ENCODE data around the gene CLEC20A. TPM values are rescaled to one million over a fixed set of nuclear protein-coding genes. Genes with fewer than 3 reads are reported as not detected.

The CLEC20A gene
- total and polyA plus RNA-seq, 12 donors = not detected

- peak in 1 of 7 donors; percentile 13 for DNase-seq
- TF ChIP-seq CTCF (IDR thresholded peaks at IDR 0.05) (no peak), POLR2A (IDR thresholded peaks at IDR 0.05) (no peak)
- H3K9me3 ChIP-seq (replicated peaks in 1 of 3) = no peaks in the 10 kb centered on the region
- H3K27me3 ChIP-seq = no peaks in the 10 kb centered on the region
- WGBS, 4 donors = 82 to 94% (median 94%) methylated on average over 3 to 4 of the region's 4 CpGs
- no peaks in the 10 kb centered on the region for H3K4me1 ChIP-seq (replicated peaks in 1 of 2)
- H3K27ac ChIP-seq = no peak overlapping the region
- H3K36me3 ChIP-seq (replicated peaks in 1 of 2) = no peaks in the 10 kb centered on the region
- intact Hi-C loops (cut with DNase I) = no loop called here
- H3K4me3 ChIP-seq = no peak overlapping the region
Measured at GRCh38 chr1:178491721-178492120, 5.0 kb downstream of the CLEC20A start.

GRCh38 chr1:178490967-178491366 is 5.8 kb downstream of the CLEC20A start:
- Histone ChIP-seq H3K36me3 (replicated peaks in 1 of 2) (no peaks in the 10 kb centered on the region), H3K9me3 (replicated peaks in 1 of 3) (no peaks in the 10 kb centered on the region), H3K4me1 (replicated peaks in 1 of 2) (no peaks in the 10 kb centered on the region), H3K4me3 (no peak overlapping the region), H3K27me3 (no peaks in the 10 kb centered on the region), H3K27ac (no peak overlapping the region)
- no peak for DNase-seq
- intact Hi-C loops (cut with DNase I) = no loop called here
- 83 to 92% (median 90%) methylated on average over 8 to 9 of the region's 9 CpGs for WGBS, 4 donors
- TF ChIP-seq CTCF (IDR thresholded peaks at IDR 0.05) = no peak
- TF ChIP-seq POLR2A (IDR thresholded peaks at IDR 0.05) = no peak

GRCh38 chr1:178490136-178490535 is 6.6 kb downstream of the CLEC20A start:
- intact Hi-C loops (cut with DNase I) = no loop called here
- no peak for DNase-seq
- H3K27me3 ChIP-seq = no peaks in the 10 kb centered on the region
- H3K36me3 ChIP-seq (replicated peaks in 1 of 2) = no peaks in the 10 kb centered on the region
- no peaks in the 10 kb centered on the region for H3K9me3 ChIP-seq (replicated peaks in 1 of 3)
- H3K4me3 ChIP-seq = no peak overlapping the region
- H3K4me1 ChIP-seq (replicated peaks in 1 of 2) = peaks cover 2 to 4% of the 10 kb centered on the region in 2 donors
- H3K27ac ChIP-seq = no peak overlapping the region
- WGBS, 4 donors = 91 to 100% (median 95%) methylated on average over 3 to 8 of the region's 8 CpGs
- TF ChIP-seq CTCF (IDR thresholded peaks at IDR 0.05) = no peak
- TF ChIP-seq POLR2A (IDR thresholded peaks at IDR 0.05) = no peak

GRCh38 chr1:178489399-178489798 is 7.4 kb downstream of the CLEC20A start:
- TF ChIP-seq CTCF (IDR thresholded peaks at IDR 0.05) = no peak
- WGBS, 4 donors = 84 to 89% (median 86%) methylated on average over 4 of the region's 4 CpGs
- Histone ChIP-seq H3K27ac (no peak overlapping the region), H3K9me3 (replicated peaks in 1 of 3) (no peaks in the 10 kb centered on the region), H3K27me3 (no peaks in the 10 kb centered on the region), H3K36me3 (replicated peaks in 1 of 2) (no peaks in the 10 kb centered on the region), H3K4me3 (no peak overlapping the region), H3K4me1 (replicated peaks in 1 of 2) (peaks cover 4 to 8% of the 10 kb centered on the region in 2 donors)
- intact Hi-C loops (cut with DNase I) = no loop called here
- no peak for DNase-seq

All from adrenal gland (tissue), 12 donors.